Glutamatergic neuron (in vitro differentiated cells): ENCODE data around the gene U2AF1L4. TPM values are rescaled to one million over a fixed set of nuclear protein-coding genes. Genes with fewer than 3 reads are reported as not detected.
A peak's percentile ranks its signal among the peaks of the same experiment; 100 is the strongest.

ENCODE experiments used
- DNase-seq: peaks from one replicate; pipeline ENCODE4 v3.0.0; 2022
- H3K27ac Mint-ChIP-seq: one replicate; pipeline ENCODE4 v1.8.0; 2020; ENCODE audit warnings: mild to moderate bottlenecking, mixed read lengths, inconsistent platforms; ENCODE audit not compliant: unreplicated experiment
- H3K27me3 Mint-ChIP-seq: one replicate; pipeline ENCODE4 v1.8.0; 2020; ENCODE audit warnings: mild to moderate bottlenecking, moderate library complexity, mixed read lengths, inconsistent platforms; ENCODE audit not compliant: unreplicated experiment
- H3K36me3 Mint-ChIP-seq: one replicate; pipeline ENCODE4 v1.8.0; 2020; ENCODE audit warnings: mild to moderate bottlenecking, mixed read lengths, inconsistent platforms; ENCODE audit not compliant: unreplicated experiment
- H3K4me1 Mint-ChIP-seq: one replicate; pipeline ENCODE4 v1.8.0; 2020; ENCODE audit warnings: mild to moderate bottlenecking, low read depth, mixed read lengths, inconsistent platforms; ENCODE audit not compliant: unreplicated experiment
- H3K4me3 Mint-ChIP-seq: one replicate; pipeline ENCODE4 v1.8.0; 2020; ENCODE audit warnings: mild to moderate bottlenecking, mixed read lengths, inconsistent platforms; ENCODE audit not compliant: unreplicated experiment
- H3K9me3 Mint-ChIP-seq: one replicate; pipeline ENCODE4 v1.8.0; 2020; ENCODE audit warnings: mild to moderate bottlenecking, moderate library complexity, mixed read lengths, inconsistent platforms; ENCODE audit not compliant: unreplicated experiment
- CTCF ChIP-seq: fragments of 200-600 bp; sonication (generic); IDR thresholded peaks from one replicate; pipeline ENCODE4 v1.5.0; 2021; ENCODE audit not compliant: partially characterized antibody, unreplicated experiment
- total RNA-seq: library from RNA; stranded (reverse); fragmentation: NEBNext Ultra II Directional; extraction: Animal tissue kit (Norgen Biotek cat#: 25700); gene quantifications from one replicate; pipeline ENCODE4 v1.2.1, GENCODE V29; 2021; ENCODE audit not compliant: unreplicated experiment

Gene U2AF1L4
- total RNA-seq, 1 donor from 2014 or later, result 24.3 TPM

GRCh38 chr19:35780717-35781116, 35.5 kb upstream of the U2AF1L4 start:
- H3K9me3 Mint-ChIP-seq, result peaks cover 10% of the 10 kb centered on the region
- no peak overlapping the region for H3K27ac Mint-ChIP-seq
- peaks cover 8% of the 10 kb centered on the region for H3K36me3 Mint-ChIP-seq
- DNase-seq, result no peak
- peaks cover 19% of the 10 kb centered on the region for H3K27me3 Mint-ChIP-seq
- no peak overlapping the region for H3K4me3 Mint-ChIP-seq
- peaks cover 15% of the 10 kb centered on the region for H3K4me1 Mint-ChIP-seq
- no peak for TF ChIP-seq CTCF

GRCh38 chr19:35780058-35780457, 34.8 kb upstream of the U2AF1L4 start:
- no peak for DNase-seq
- Mint-ChIP-seq H3K27me3 (peaks cover 20% of the 10 kb centered on the region), H3K36me3 (peaks cover 8% of the 10 kb centered on the region), H3K4me1 (peaks cover 15% of the 10 kb centered on the region), H3K27ac (no peak overlapping the region), H3K9me3 (peaks cover 10% of the 10 kb centered on the region), H3K4me3 (no peak overlapping the region)
- TF ChIP-seq CTCF, result no peak

GRCh38 chr19:35779033-35779432, 33.8 kb upstream of the U2AF1L4 start:
- Mint-ChIP-seq H3K4me1 (peaks cover 20% of the 10 kb centered on the region), H3K36me3 (peaks cover 12% of the 10 kb centered on the region), H3K27ac (peak overlapping the region; percentile 48), H3K27me3 (peaks cover 29% of the 10 kb centered on the region), H3K9me3 (peaks cover 17% of the 10 kb centered on the region), H3K4me3 (no peak overlapping the region)
- no peak for TF ChIP-seq CTCF
- DNase-seq, result no peak

- peaks cover 12% of the 10 kb centered on the region for H3K36me3 Mint-ChIP-seq
- no peak for TF ChIP-seq CTCF
- H3K27me3 Mint-ChIP-seq, result peaks cover 25% of the 10 kb centered on the region
- H3K27ac Mint-ChIP-seq, result no peak overlapping the region
- H3K4me3 Mint-ChIP-seq, result peak overlapping the region; percentile 94
- no peak for DNase-seq
- peaks cover 14% of the 10 kb centered on the region for H3K9me3 Mint-ChIP-seq
- peaks cover 18% of the 10 kb centered on the region for H3K4me1 Mint-ChIP-seq
Measured at GRCh38 chr19:35777961-35778360, 32.7 kb upstream of the U2AF1L4 start.

- Mint-ChIP-seq H3K4me1 (peaks cover 18% of the 10 kb centered on the region), H3K36me3 (peaks cover 12% of the 10 kb centered on the region), H3K27ac (peak overlapping the region; percentile 92), H3K9me3 (peaks cover 15% of the 10 kb centered on the region), H3K27me3 (peaks cover 25% of the 10 kb centered on the region), H3K4me3 (peak overlapping the region; percentile 94)
- TF ChIP-seq CTCF, result no peak
- DNase-seq, result no peak
Measured at GRCh38 chr19:35777086-35777841, 32.0 kb upstream of the U2AF1L4 start.
